Stomach (tissue), 9 donors: Measurements from ENCODE around the gene DNAH6. TPM values are rescaled to one million over a fixed set of nuclear protein-coding genes. Genes with fewer than 3 reads are reported as not detected.
A peak's percentile ranks its signal among the peaks of the same experiment; 100 is the strongest.

Experiments
- DNase-seq, 2 donors: peaks; one replicate each; pipeline versions ENCODE4 v3.0.0 to v3.0.0-alpha.2; 2013 to 2019
- H3K27ac ChIP-seq, 5 donors: fragments of 200-600 bp in 4 of 5; sonication (generic) in 4 of 5; one replicate each; pipeline ENCODE4 v1.5.1; 2013 to 2019; ENCODE audit warnings: mild to moderate bottlenecking in 1 of 5, moderate library complexity in 1 of 5
- H3K27me3 ChIP-seq, 3 donors: fragments of 200-600 bp; sonication (generic); one replicate each; pipeline ENCODE4 v1.5.1; 2017 to 2019; ENCODE audit warnings: mixed run types in 1 of 3
- H3K36me3 ChIP-seq, 4 donors: fragments of 200-600 bp; sonication (generic); 1 replicate in 3 of 4; 2 replicates in 1 of 4; pipeline ENCODE4 v1.5.1; 2016 to 2019
- H3K4me1 ChIP-seq, 4 donors: fragments of 200-600 bp; sonication (generic); one replicate each; pipeline ENCODE4 v1.5.1; 2016 to 2019
- H3K4me3 ChIP-seq, 4 donors: fragments of 200-600 bp; sonication (generic) in 3 of 4; one replicate each; pipeline ENCODE4 v1.5.1; 2016 to 2019; ENCODE audit warnings: mild to moderate bottlenecking in 1 of 4
- H3K9me3 ChIP-seq, 4 donors: fragments of 200-600 bp; sonication (generic); one replicate each; pipeline ENCODE4 v1.5.1; 2016 to 2019
- CTCF ChIP-seq, 7 experiments: fragments of 450-650 bp in 4 of 7; fragments of 200-600 bp in 3 of 7; sonication (generic) in 3 of 7; IDR thresholded peaks; one replicate each; pipeline ENCODE4 v1.5.1; 2016 to 2019; ENCODE audit warnings: antibody characterized with exemption in 7 of 7, control low read depth in 2 of 7, mild to moderate bottlenecking in 1 of 7
- EP300 ChIP-seq: sonication (generic); formaldehyde crosslinking; IDR thresholded peaks from one replicate; pipeline ENCODE4 v1.6.1; 2017; ENCODE audit warnings: antibody characterized with exemption
- POLR2A ChIP-seq, 4 donors: fragments of 450-650 bp; IDR thresholded peaks; one replicate each; pipeline ENCODE4 v1.6.1; 2016; ENCODE audit warnings: antibody characterized with exemption in 4 of 4, control low read depth in 2 of 4, mild to moderate bottlenecking in 1 of 4, moderate library complexity in 1 of 4
- POLR2AphosphoS5 ChIP-seq, 3 donors: sonication (generic); formaldehyde crosslinking; IDR thresholded peaks; one replicate each; pipeline ENCODE4 v1.6.1; 2016; ENCODE audit warnings: antibody characterized with exemption in 3 of 3
- WGBS, 5 donors: extraction: QIAGEN DNeasy Blood & Tissue Kit in 3 of 5; methylation state at CpG; one replicate each; pipeline versions ENCODE4 v1.1.5 to v1.1.7; 2013 to 2018; 5-methylcytosine and 5-hydroxymethylcytosine counted together
- intact Hi-C: fragments of 100-400 bp; cut with DNase I; formaldehyde crosslinking; loops from one replicate; pipeline ENCODE4 v1.15.1; 2023; ENCODE audit warnings: low total_unique reads
- polyA plus RNA-seq, 3 donors: library from polyadenylated mRNA; stranded (reverse); fragments of 200-250 nt; gene quantifications; one replicate each; pipeline ENCODE4 v1.2.3, GENCODE V29; 2013
- total RNA-seq, 5 donors: library from RNA; depleted of rRNA; stranded (reverse); fragments of >200 nt; gene quantifications; one replicate each; pipeline versions ENCODE4 v1.1.0 to v1.2.3, GENCODE V29; 2014 to 2016
- donor health status: healthy with polysubstance abuse.
- donor health status: Bipolar disorder and iron deficiency.
- donor health status: healthy.

DNAH6 gene
- total and polyA plus RNA-seq, 8 donors: 0.15 to 4.5 (median 0.44) TPM

GRCh38 chr2:84674586-84674985 lies 158.3 kb downstream of the DNAH6 start:
- H3K27me3 ChIP-seq: no peaks in the 10 kb centered on the region
- intact Hi-C loops: no loop called here
- H3K27ac ChIP-seq: no peak overlapping the region
- no peaks in the 10 kb centered on the region for H3K36me3 ChIP-seq
- no peak for DNase-seq
- no peaks in the 10 kb centered on the region for H3K4me1 ChIP-seq
- no peak overlapping the region for H3K4me3 ChIP-seq
- WGBS, 5 donors: 37 to 50% (median 39%) methylated on average over 5 of the region's 5 CpGs
- H3K9me3 ChIP-seq: no peaks in the 10 kb centered on the region
- TF ChIP-seq CTCF (IDR thresholded peaks at IDR 0.05): no peak
- TF ChIP-seq POLR2AphosphoS5 (IDR thresholded peaks at IDR 0.05): no peak
- TF ChIP-seq POLR2A (IDR thresholded peaks at IDR 0.05): no peak
- TF ChIP-seq EP300: no peak

DNA sequence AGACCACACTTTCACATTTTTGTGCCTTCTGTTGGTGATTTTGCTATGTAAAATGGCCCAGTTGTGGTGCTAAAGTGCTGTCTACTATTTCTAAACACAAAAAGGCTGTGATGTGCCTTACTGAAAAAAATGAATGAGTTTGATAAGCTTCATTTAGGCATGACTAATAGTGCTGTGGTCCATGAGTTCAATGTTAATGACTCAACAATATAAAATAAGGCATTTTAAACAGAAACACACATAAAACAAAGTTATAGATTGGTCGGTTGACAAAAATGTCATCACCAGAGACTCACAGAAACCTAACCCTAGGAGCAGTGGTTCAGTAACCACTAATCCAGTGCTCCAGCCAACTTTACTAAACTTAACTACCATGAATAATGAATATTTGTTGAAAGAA lies 160.0 kb downstream of the DNAH6 start:
- DNase-seq: no peak
- WGBS, 5 donors: 68 to 91% (median 78%) methylated on average over 1 of the region's 1 CpG
- TF ChIP-seq POLR2AphosphoS5 (IDR thresholded peaks at IDR 0.05) (no peak), CTCF (IDR thresholded peaks at IDR 0.05) (no peak), EP300 (no peak), POLR2A (IDR thresholded peaks at IDR 0.05) (no peak)
- Histone ChIP-seq H3K27ac (no peak overlapping the region), H3K4me1 (no peaks in the 10 kb centered on the region), H3K36me3 (no peaks in the 10 kb centered on the region), H3K27me3 (no peaks in the 10 kb centered on the region), H3K9me3 (no peaks in the 10 kb centered on the region), H3K4me3 (no peak overlapping the region)
- intact Hi-C loops: no loop called here

DNA sequence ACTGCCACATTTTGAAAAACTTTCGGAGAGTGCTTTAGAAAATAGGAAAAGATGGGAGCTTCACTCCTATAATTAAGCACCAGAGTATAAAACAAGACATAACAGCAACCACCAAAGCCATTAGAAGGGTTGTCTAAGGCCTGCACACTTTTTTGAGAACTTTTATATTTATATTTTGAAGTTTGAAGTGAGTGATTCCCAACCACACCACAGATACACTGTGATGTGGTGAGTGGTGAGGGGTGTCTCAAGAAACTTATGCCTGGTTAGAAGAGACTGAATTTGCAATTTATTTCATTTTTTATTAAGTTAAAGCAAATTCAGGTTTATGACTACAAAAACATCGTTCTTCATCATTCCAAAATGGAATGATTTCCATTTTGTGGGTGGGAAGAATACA lies 161.9 kb downstream of the DNAH6 start:
- no peak for DNase-seq
- H3K36me3 ChIP-seq: no peaks in the 10 kb centered on the region
- H3K4me1 ChIP-seq: no peaks in the 10 kb centered on the region
- intact Hi-C loops: no loop called here
- H3K27ac ChIP-seq: no peak overlapping the region
- no peak for TF ChIP-seq POLR2AphosphoS5 (IDR thresholded peaks at IDR 0.05)
- TF ChIP-seq CTCF (IDR thresholded peaks at IDR 0.05): no peak
- H3K9me3 ChIP-seq: no peaks in the 10 kb centered on the region
- no peaks in the 10 kb centered on the region for H3K27me3 ChIP-seq
- WGBS, 5 donors: 79 to 93% (median 88%) methylated on average over 2 of the region's 2 CpGs
- no peak overlapping the region for H3K4me3 ChIP-seq

- no peaks in the 10 kb centered on the region for H3K9me3 ChIP-seq
- TF ChIP-seq CTCF (IDR thresholded peaks at IDR 0.05) (no peak), POLR2AphosphoS5 (IDR thresholded peaks at IDR 0.05) (no peak), EP300 (no peak), POLR2A (IDR thresholded peaks at IDR 0.05) (no peak)
- peak in 1 of 2 donors; percentile 14 for DNase-seq
- no peak overlapping the region for H3K27ac ChIP-seq
- peaks cover 0 to 13% (median 0%) of the 10 kb centered on the region in 4 donors for H3K4me1 ChIP-seq
- no peaks in the 10 kb centered on the region for H3K27me3 ChIP-seq
- intact Hi-C loops: no loop called here
- no peaks in the 10 kb centered on the region for H3K36me3 ChIP-seq
- H3K4me3 ChIP-seq: no peak overlapping the region
- 43 to 54% (median 46%) methylated on average over 5 of the region's 5 CpGs for WGBS, 5 donors
These were observed 170.6 kb downstream of the DNAH6 start for GRCh38 chr2:84686783-84687476.
